Upper lobe of left lung (tissue), 6 donors: ENCODE data around the gene GAD1. TPM values are rescaled to one million over a fixed set of nuclear protein-coding genes. Genes with fewer than 3 reads are reported as not detected.

Source experiments
- ATAC-seq, 2 donors: fragments of 200-7000 bp; cut with Tn5 transposase; one replicate each; pipeline ENCODE4 v1.9.1; 2022; ENCODE audit warnings: mild to moderate bottlenecking in 2 of 2, moderate library complexity in 2 of 2; ENCODE audit not compliant: low FRiP score in 2 of 2
- DNase-seq, 2 donors: peaks; one replicate each; pipeline ENCODE4 v3.0.0-alpha.2; 2019 to 2020
- H3K27ac ChIP-seq, 4 donors: fragments of 200-600 bp; sonication (generic); one replicate each; pipeline ENCODE4 v1.5.1; 2016 to 2019
- H3K27me3 ChIP-seq, 4 donors: fragments of 200-600 bp; sonication (generic); one replicate each; pipeline ENCODE4 v1.5.1; 2017 to 2019
- H3K36me3 ChIP-seq, 4 donors: fragments of 200-600 bp; sonication (generic); one replicate each; pipeline ENCODE4 v1.5.1; 2016 to 2019
- H3K4me1 ChIP-seq, 4 donors: fragments of 200-600 bp; sonication (generic); one replicate each; pipeline ENCODE4 v1.5.1; 2018 to 2019
- H3K4me3 ChIP-seq, 4 donors: fragments of 200-600 bp; sonication (generic); one replicate each; pipeline ENCODE4 v1.5.1; 2017 to 2019; ENCODE audit warnings: mild to moderate bottlenecking in 2 of 4, moderate library complexity in 1 of 4
- H3K9me3 ChIP-seq, 4 donors: fragments of 200-600 bp; sonication (generic); one replicate each; pipeline ENCODE4 v1.5.1; 2018 to 2019
- EP300 ChIP-seq, 4 donors: sonication (generic); formaldehyde crosslinking; IDR thresholded peaks; one replicate each; pipeline ENCODE4 v1.5.1; 2017; ENCODE audit warnings: antibody characterized with exemption in 4 of 4, control low read depth in 2 of 4
- POLR2A ChIP-seq, 4 donors: fragments of 450-650 bp; IDR thresholded peaks; one replicate each; pipeline ENCODE4 v1.5.1; 2016 to 2017; ENCODE audit warnings: antibody characterized with exemption in 4 of 4, mild to moderate bottlenecking in 2 of 4
- POLR2AphosphoS5 ChIP-seq, 2 donors: sonication (generic); formaldehyde crosslinking; IDR thresholded peaks; one replicate each; pipeline ENCODE4 v1.5.1; 2017; ENCODE audit warnings: antibody characterized with exemption in 2 of 2
- WGBS, 2 donors: methylation state at CpG; one replicate each; pipeline ENCODE4 v1.1.5; 2017 to 2018; 5-methylcytosine and 5-hydroxymethylcytosine counted together
- total RNA-seq, 6 donors: library from RNA; depleted of rRNA in 4 of 6; stranded (reverse); fragments of >200 nt in 4 of 6; gene quantifications; one replicate each; pipeline versions ENCODE4 v1.1.0 to v1.2.1, GENCODE V29; 2016 to 2021
- TF ChIP-seq, protein P1 (sequence below), 6 experiments: fragments of 450-650 bp in 4 of 6; fragments of 200-600 bp in 2 of 6; sonication (generic) in 2 of 6; IDR thresholded peaks; one replicate each; pipeline ENCODE4 v1.5.1; 2016 to 2019; ENCODE audit warnings: antibody characterized with exemption in 6 of 6
- donor health status: DM: no; HTN: no; CAD: no; lungs with moderate emphysema.
- donor health status: DM: no; HTN: yes; CAD: no; lungs with severe emphysema.

Gene GAD1
- total RNA-seq, 6 donors from 2014 or later: 0.29 to 0.79 TPM; not detected in 4

DNA sequence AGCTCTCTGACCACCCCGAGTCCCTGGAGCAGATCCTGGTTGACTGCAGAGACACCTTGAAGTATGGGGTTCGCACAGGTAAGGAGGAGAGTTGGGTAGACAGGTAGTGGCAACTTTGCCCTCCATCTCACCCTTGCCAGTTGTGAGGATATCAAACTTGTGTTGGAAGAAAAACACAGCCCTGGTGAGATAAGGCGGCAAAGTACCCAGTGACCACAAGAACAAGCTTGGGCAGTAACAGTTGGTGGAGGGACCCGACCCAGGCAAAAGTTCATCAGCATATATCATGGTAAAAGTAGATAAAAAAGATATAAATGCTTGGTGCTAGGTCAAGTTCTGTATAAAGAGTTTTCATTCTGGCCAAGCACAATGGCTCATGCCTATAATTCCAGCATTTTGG lies 14.4 kb downstream of the GAD1 start:
- ATAC-seq (no peak), DNase-seq (no peak)
- H3K4me1 ChIP-seq: no peaks in the 10 kb centered on the region
- WGBS, 2 donors: 85 to 96% methylated on average over 4 of the region's 4 CpGs
- no peak for TF ChIP-seq POLR2AphosphoS5 (IDR thresholded peaks at IDR 0.05)
- TF ChIP-seq EP300 (IDR thresholded peaks at IDR 0.05): no peak
- TF ChIP-seq POLR2A (IDR thresholded peaks at IDR 0.05): no peak
- TF ChIP-seq, protein P1, sequence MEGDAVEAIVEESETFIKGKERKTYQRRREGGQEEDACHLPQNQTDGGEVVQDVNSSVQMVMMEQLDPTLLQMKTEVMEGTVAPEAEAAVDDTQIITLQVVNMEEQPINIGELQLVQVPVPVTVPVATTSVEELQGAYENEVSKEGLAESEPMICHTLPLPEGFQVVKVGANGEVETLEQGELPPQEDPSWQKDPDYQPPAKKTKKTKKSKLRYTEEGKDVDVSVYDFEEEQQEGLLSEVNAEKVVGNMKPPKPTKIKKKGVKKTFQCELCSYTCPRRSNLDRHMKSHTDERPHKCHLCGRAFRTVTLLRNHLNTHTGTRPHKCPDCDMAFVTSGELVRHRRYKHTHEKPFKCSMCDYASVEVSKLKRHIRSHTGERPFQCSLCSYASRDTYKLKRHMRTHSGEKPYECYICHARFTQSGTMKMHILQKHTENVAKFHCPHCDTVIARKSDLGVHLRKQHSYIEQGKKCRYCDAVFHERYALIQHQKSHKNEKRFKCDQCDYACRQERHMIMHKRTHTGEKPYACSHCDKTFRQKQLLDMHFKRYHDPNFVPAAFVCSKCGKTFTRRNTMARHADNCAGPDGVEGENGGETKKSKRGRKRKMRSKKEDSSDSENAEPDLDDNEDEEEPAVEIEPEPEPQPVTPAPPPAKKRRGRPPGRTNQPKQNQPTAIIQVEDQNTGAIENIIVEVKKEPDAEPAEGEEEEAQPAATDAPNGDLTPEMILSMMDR (IDR thresholded peaks at IDR 0.05): no peak
- no peaks in the 10 kb centered on the region for H3K9me3 ChIP-seq
- no peaks in the 10 kb centered on the region for H3K36me3 ChIP-seq
- no peak overlapping the region for H3K4me3 ChIP-seq
- no peak overlapping the region for H3K27ac ChIP-seq
- H3K27me3 ChIP-seq: no peaks in the 10 kb centered on the region

DNA sequence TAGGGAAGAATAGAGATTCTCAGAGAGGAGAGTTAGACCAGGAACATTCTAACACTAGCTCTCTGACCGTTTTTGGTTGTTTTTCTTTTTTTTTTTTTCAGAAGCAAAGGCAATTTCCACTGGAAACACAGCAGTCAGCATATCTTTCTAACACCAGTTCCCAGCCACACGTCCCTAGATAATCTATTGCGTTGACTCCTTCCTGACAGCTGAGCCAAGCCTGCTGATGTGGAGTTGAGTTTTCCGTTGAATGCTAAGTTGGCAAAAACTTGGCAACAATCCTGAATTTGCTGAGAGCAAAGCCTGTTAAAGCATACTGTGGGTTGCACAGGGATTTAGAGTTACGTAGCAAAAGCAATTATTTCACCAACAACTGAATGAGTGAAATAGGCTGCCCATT lies 19.3 kb downstream of the GAD1 start:
- Histone ChIP-seq H3K27me3 (no peaks in the 10 kb centered on the region), H3K9me3 (no peaks in the 10 kb centered on the region), H3K4me3 (no peak overlapping the region), H3K27ac (no peak overlapping the region), H3K36me3 (no peaks in the 10 kb centered on the region), H3K4me1 (no peaks in the 10 kb centered on the region)
- ATAC-seq (no peak), DNase-seq (no peak)
- 43 to 57% methylated on average over 5 of the region's 5 CpGs for WGBS, 2 donors
- TF ChIP-seq POLR2AphosphoS5 (IDR thresholded peaks at IDR 0.05) (no peak), POLR2A (IDR thresholded peaks at IDR 0.05) (no peak), EP300 (IDR thresholded peaks at IDR 0.05) (no peak)
- TF ChIP-seq, protein P1 (IDR thresholded peaks at IDR 0.05): no peak

DNA sequence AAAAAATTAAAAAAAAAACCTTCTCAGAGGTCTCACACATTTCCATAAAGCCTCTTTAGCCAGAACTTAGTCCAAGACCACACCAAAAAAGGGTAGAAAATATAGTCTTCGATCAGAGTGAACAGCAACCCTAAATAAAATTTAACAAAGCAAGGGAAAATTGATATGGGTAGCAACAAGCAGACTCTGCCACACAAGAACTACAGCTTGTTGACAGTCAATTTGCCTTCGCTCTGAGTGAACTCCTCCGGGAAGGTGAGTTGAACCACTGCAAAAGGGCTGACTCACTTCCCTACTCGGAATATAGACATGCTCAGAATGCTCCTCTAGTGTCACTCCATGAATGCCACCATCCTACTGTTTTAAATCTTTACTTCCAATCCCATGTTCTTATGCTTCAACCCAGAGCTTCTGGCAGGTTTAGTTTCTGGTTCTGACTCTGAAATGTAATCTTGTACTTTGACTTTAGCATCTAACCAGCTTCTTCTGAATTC lies 24.1 kb downstream of the GAD1 start:
- WGBS, 2 donors: 72 to 86% methylated on average over 4 of the region's 4 CpGs

DNA sequence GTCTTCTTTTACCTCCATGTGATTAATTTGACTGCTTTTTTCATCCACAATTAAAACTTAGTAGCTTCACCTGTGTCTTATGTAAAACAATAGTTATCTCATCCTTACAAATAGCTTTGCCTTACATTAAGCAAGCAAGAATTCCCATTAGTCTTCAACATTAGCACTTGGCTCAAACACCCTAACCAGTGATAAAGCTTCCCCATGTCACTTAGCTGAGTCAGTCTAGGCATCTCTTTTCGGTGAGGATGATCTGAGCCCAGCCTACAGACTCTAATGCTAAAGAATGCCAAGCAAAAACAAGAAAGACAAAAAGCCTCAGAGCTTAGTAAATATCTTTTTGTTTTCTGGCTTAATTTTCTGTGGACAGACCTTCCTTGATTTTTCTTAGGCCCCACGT lies 26.1 kb downstream of the GAD1 start:
- ATAC-seq (no peak), DNase-seq (no peak)
- H3K9me3 ChIP-seq: no peaks in the 10 kb centered on the region
- TF ChIP-seq POLR2AphosphoS5 (IDR thresholded peaks at IDR 0.05): no peak
- no peak for TF ChIP-seq EP300 (IDR thresholded peaks at IDR 0.05)
- TF ChIP-seq, protein P1 (IDR thresholded peaks at IDR 0.05): no peak
- TF ChIP-seq POLR2A (IDR thresholded peaks at IDR 0.05): no peak
- no peak overlapping the region for H3K27ac ChIP-seq
- 78 to 80% methylated on average over 2 of the region's 2 CpGs for WGBS, 2 donors
- no peak overlapping the region for H3K4me3 ChIP-seq
- H3K27me3 ChIP-seq: no peaks in the 10 kb centered on the region
- H3K4me1 ChIP-seq: no peaks in the 10 kb centered on the region
- no peaks in the 10 kb centered on the region for H3K36me3 ChIP-seq

More for the DNA sequence above, 24.1 kb downstream of the GAD1 start:
- Histone ChIP-seq H3K27ac (no peak overlapping the region), H3K4me3 (no peak overlapping the region), H3K27me3 (no peaks in the 10 kb centered on the region), H3K4me1 (no peaks in the 10 kb centered on the region), H3K36me3 (no peaks in the 10 kb centered on the region), H3K9me3 (no peaks in the 10 kb centered on the region)
- TF ChIP-seq EP300 (IDR thresholded peaks at IDR 0.05): no peak
- no peak for TF ChIP-seq POLR2A (IDR thresholded peaks at IDR 0.05)
- TF ChIP-seq, protein P1 (IDR thresholded peaks at IDR 0.05): no peak
- no peak for TF ChIP-seq POLR2AphosphoS5 (IDR thresholded peaks at IDR 0.05)
- no peak for DNase-seq
- ATAC-seq: no peak

DNA sequence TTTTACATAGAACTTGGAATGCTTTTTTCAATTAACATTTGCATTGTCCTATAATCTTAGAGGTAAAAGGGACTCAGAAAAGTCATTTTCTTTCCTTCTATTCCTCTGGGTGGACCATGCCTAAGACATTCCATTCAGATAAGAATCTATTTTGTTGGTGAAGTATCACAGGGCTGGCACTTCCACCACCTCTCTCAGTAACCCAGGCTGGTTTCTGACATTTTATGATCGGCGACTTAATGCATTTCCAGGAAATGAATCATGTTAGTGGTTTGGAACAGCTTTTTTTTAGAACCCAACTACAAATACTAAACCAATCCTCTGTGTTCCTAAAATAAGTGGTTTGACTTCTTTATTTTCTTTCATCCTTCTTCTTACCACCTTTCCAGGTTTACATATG lies 27.0 kb downstream of the GAD1 start:
- Histone ChIP-seq H3K27ac (no peak overlapping the region), H3K4me3 (no peak overlapping the region), H3K9me3 (no peaks in the 10 kb centered on the region), H3K4me1 (no peaks in the 10 kb centered on the region), H3K36me3 (no peaks in the 10 kb centered on the region), H3K27me3 (no peaks in the 10 kb centered on the region)
- 40 to 50% methylated on average over 2 of the region's 2 CpGs for WGBS, 2 donors
- no peak for DNase-seq
- TF ChIP-seq EP300 (IDR thresholded peaks at IDR 0.05) (no peak), POLR2AphosphoS5 (IDR thresholded peaks at IDR 0.05) (no peak), POLR2A (IDR thresholded peaks at IDR 0.05) (no peak)
- TF ChIP-seq, protein P1 (IDR thresholded peaks at IDR 0.05): no peak
- no peak for ATAC-seq
